ENCODE results near the gene GFY.
A peak's percentile ranks its signal among the peaks of the same experiment; 100 is the strongest.

GRCh38 chr19:49391581-49392399, 33.4 kb upstream of the GFY start:
- TF ChIP-seq CTCF (IDR thresholded peaks at IDR 0.05; ENCODE audit: low read length), result peak; percentile 89
- TF ChIP-seq EZH2 (optimal IDR thresholded peaks at IDR 0.05; ENCODE audit: low read depth, low read length), result no peak
